SIG-M5 treated with dmso at 0.1 percent for 504 hours (cell line): Measurements from ENCODE around the gene STK24.

Experiments used
- DNase-seq: peaks from one replicate; lab custom pipeline; 2025; ENCODE audit not compliant: unreplicated experiment; lab: John Stamatoyannopoulos, UW

The STK24 gene

GRCh38 chr13:98456413-98456845 lies 120.5 kb downstream of the STK24 start:
- no peak for DNase-seq

- no peak for DNase-seq
Observed at GRCh38 chr13:98454389-98454881, 122.5 kb downstream of the STK24 start.

GRCh38 chr13:98452851-98453843 lies 123.8 kb downstream of the STK24 start:
- DNase-seq, result no peak

- DNase-seq, result no peak
Observed at GRCh38 chr13:98451676-98452470, 125.0 kb downstream of the STK24 start.

GRCh38 chr13:98450539-98451111 lies 126.3 kb downstream of the STK24 start:
- no peak for DNase-seq

- no peak for DNase-seq
Observed at GRCh38 chr13:98450026-98450425, 126.9 kb downstream of the STK24 start.

- no peak for DNase-seq
Observed at GRCh38 chr13:98449273-98449672, 127.6 kb downstream of the STK24 start.

- DNase-seq, result no peak
Observed at GRCh38 chr13:98448642-98448928, 128.3 kb downstream of the STK24 start.

- no peak for DNase-seq
Observed at GRCh38 chr13:98447881-98448641, 128.8 kb downstream of the STK24 start.

- no peak for DNase-seq
Observed at GRCh38 chr13:98447130-98447529, 129.8 kb downstream of the STK24 start.

GRCh38 chr13:98446234-98446621 lies 130.7 kb downstream of the STK24 start:
- no peak for DNase-seq

GRCh38 chr13:98445340-98446233 lies 131.3 kb downstream of the STK24 start:
- peak; percentile 63 for DNase-seq

GRCh38 chr13:98444381-98444780 lies 132.5 kb downstream of the STK24 start:
- no peak for DNase-seq

GRCh38 chr13:98443800-98444325 lies 133.0 kb downstream of the STK24 start:
- DNase-seq, result no peak

- no peak for DNase-seq
Observed at GRCh38 chr13:98443329-98443728, 133.6 kb downstream of the STK24 start.

- no peak for DNase-seq
Observed at GRCh38 chr13:98442391-98443230, 134.3 kb downstream of the STK24 start.

- no peak for DNase-seq
Observed at GRCh38 chr13:98441056-98441676, 135.7 kb downstream of the STK24 start.

- no peak for DNase-seq
Observed at GRCh38 chr13:98440390-98441055, 136.4 kb downstream of the STK24 start.
